ENCODE data around the gene CRBN.

Gene CRBN

DNA sequence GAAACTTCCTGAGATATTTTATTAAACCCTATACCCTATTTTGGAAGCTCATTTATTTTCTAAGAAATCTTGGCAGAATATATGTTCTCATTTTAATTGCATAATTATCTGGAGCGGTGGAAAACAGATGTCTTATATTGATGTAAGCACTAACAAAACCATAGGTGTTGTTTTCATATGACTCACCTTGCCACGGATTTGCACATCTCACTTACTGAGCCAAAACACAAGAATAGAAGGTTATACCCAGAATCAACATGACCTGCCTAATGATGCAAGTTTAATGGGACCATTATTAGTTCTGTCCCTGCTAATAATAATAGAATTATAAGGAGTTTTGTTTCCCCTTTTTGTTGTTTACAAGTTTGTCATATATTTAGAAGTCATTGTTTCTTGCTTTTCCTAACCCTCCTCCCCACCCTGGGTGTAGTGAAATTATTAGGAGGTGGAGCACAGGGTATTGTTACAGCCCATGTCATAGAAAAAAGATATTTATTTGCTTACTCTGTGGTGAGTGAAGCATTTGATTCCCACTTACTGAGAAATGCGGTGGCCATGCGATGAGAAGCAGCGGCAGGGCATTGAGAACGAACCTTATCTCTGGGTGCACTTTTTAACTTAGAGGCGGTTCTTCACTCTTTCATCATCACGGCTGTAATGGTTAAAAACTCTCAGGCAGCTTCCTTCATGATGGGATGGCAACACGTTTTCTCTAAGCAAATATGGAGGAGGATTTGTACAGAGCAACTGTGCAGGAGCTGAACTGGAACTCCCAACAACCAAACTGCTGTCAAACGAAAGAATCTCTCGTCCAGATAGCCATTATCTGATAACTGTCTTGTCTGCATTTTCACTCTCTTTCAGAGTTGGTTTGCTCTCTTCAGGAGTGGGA is 69.8 kb downstream of the CRBN start:
- Mint-ChIP-seq H3K27me3 (no peaks in the 10 kb centered on the region), H3K4me1 (peaks cover 52% of the 10 kb centered on the region), H3K4me3 (peak overlapping the region; percentile 62), H3K9me3 (no peaks in the 10 kb centered on the region), H3K36me3 (no peaks in the 10 kb centered on the region), H3K27ac (peak overlapping the region; percentile 77)
- ATAC-seq = peak; percentile 70

DNA sequence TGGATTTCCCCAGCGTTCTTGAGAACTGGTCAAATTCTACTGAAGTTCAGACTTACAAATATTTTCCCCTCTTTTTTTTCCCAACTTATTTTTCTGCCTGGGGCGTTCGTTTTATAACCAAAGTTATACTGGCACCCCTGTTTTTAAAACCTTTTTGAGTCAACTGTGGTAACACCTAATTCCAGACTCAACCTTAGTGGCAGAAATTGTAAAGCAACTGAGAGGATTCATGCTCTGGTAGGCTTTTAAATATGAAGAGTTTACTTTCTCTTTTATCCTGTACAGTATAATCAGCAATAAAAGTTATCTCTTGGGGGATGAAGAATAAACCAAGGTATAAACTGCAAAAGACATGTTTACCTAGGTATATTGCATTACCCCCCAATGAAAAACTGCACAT is 71.6 kb downstream of the CRBN start:
- peak; percentile 75 for ATAC-seq
- peaks cover 50% of the 10 kb centered on the region for H3K4me1 Mint-ChIP-seq
- no peaks in the 10 kb centered on the region for H3K9me3 Mint-ChIP-seq
- H3K27me3 Mint-ChIP-seq = no peaks in the 10 kb centered on the region
- H3K36me3 Mint-ChIP-seq = no peaks in the 10 kb centered on the region
- peak overlapping the region; percentile 77 for H3K27ac Mint-ChIP-seq
- no peak overlapping the region for H3K4me3 Mint-ChIP-seq

DNA sequence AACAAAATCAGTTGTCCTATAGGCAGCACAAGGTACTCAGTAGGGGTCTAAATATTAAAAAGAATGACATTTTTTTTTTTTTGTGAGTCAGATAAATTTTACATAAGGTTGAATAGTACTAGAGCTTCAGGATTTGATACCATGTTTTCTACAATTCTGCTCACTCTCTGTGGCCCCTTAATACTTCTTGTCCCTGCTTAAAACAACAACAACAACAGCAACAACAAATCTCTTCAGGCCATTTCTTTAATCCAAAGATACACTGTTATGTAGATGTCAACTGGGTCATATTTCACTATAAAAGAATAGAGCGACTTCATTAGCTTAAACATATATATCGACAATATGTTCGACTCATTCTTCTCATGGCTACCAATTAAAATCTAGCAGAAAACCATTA is 72.3 kb downstream of the CRBN start:
- peaks cover 51% of the 10 kb centered on the region for H3K4me1 Mint-ChIP-seq
- H3K27me3 Mint-ChIP-seq = no peaks in the 10 kb centered on the region
- no peaks in the 10 kb centered on the region for H3K9me3 Mint-ChIP-seq
- ATAC-seq = no peak
- H3K27ac Mint-ChIP-seq = peak overlapping the region; percentile 77
- no peaks in the 10 kb centered on the region for H3K36me3 Mint-ChIP-seq
- no peak overlapping the region for H3K4me3 Mint-ChIP-seq

DNA sequence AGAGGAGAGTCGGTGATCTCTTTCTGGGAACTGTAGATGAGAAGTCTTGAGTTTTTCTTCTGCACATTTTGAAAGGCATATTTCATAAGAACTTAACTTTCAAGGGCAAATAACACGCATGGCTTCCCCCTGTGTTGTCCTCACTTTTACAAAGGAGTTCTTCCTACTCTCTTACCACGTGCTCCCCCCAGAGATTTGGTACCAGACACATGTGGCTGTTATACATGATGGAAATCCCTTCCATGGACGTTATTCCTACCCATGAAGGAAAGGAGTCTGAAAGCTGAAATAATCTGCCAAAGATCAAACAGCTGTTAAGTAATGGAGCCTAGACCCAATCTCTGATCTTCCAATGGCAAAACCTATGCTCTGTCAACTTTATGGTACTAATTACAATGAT is 73.7 kb downstream of the CRBN start:
- Mint-ChIP-seq H3K36me3 (no peaks in the 10 kb centered on the region), H3K27me3 (no peaks in the 10 kb centered on the region), H3K9me3 (no peaks in the 10 kb centered on the region), H3K27ac (no peak overlapping the region), H3K4me1 (peaks cover 61% of the 10 kb centered on the region), H3K4me3 (no peak overlapping the region)
- no peak for ATAC-seq

DNA sequence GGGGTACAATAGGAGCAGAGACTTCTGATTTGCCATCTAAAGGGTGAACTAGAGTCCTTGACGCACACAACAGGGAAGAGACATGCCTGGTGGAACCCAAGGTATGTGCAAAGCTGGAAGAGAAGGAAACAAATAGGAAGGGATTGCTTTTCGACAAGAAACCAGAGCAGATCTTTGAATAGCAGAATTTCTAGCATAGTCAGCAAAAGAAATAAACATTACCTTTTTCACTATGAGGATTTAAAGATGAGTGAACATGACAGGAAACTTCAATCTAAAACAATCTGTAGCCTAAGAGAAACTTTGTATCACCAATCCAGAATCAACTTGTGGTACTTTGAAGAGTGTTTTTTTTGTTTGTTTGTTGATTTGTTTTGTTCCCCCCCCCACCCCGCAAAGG is 74.2 kb downstream of the CRBN start:
- H3K27me3 Mint-ChIP-seq = no peaks in the 10 kb centered on the region
- peaks cover 55% of the 10 kb centered on the region for H3K4me1 Mint-ChIP-seq
- no peaks in the 10 kb centered on the region for H3K9me3 Mint-ChIP-seq
- no peak overlapping the region for H3K4me3 Mint-ChIP-seq
- no peaks in the 10 kb centered on the region for H3K36me3 Mint-ChIP-seq
- no peak for ATAC-seq
- no peak overlapping the region for H3K27ac Mint-ChIP-seq

DNA sequence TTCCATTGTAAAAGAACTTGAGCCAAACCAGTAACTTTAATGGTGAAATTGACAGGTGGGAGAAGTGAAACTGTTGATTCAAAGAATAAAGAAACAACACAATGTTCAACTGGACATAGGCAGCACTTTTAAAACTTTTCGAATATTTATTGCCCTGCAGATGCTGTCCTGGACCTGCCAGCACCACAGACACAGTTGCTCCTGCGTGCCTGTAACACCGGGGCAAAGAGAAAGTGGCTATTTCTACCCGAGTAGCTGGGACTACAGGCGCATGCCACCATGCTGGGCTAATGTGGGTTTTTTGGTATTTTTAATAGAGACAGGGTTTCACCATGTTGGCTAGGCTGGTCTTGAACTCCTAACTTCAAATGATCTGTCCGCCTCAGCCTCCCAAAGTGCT is 76.7 kb downstream of the CRBN start:
- no peaks in the 10 kb centered on the region for H3K27me3 Mint-ChIP-seq
- peaks cover 42% of the 10 kb centered on the region for H3K4me1 Mint-ChIP-seq
- no peaks in the 10 kb centered on the region for H3K36me3 Mint-ChIP-seq
- no peaks in the 10 kb centered on the region for H3K9me3 Mint-ChIP-seq
- H3K27ac Mint-ChIP-seq = peak overlapping the region; percentile 14
- ATAC-seq = no peak
- no peak overlapping the region for H3K4me3 Mint-ChIP-seq

DNA sequence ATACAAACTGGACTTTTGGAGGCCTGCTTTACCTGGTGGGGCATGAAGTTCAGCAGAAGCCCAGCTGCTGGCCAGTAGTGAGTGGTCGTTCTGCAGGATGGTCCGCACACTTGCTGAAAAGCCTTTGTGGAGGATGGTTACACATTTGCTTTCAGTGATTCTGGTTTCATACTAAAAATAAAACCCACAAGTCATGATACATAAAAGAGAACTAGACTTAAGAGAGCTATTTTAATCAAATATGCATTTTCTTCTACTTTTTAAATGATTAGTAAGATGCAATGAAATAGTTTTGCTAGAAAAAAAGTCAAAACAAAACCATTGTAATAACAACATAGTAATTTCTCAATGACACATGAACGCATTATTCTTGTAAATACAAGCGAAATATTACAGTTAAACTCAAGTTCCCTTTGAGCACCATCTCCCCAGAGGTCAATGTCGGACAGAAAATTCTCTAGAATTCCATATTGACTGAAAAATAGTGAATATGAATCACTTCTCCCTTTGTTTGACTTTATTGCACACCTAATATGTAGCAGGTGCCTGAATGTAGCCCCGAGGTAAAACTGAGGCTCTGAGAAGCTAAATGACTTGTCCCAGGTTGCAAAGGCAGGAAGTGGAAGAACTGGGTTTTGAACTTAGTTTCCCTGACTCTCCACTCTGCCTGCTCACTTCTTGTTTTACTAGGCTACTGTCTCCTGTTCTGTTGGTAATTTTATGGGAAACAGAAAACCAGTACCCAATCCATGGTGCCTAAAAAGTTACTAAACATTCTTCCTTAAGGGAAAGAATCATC is 77.6 kb downstream of the CRBN start:
- peaks cover 41% of the 10 kb centered on the region for H3K4me1 Mint-ChIP-seq
- no peaks in the 10 kb centered on the region for H3K27me3 Mint-ChIP-seq
- H3K27ac Mint-ChIP-seq = peak overlapping the region; percentile 14
- no peaks in the 10 kb centered on the region for H3K36me3 Mint-ChIP-seq
- no peaks in the 10 kb centered on the region for H3K9me3 Mint-ChIP-seq
- H3K4me3 Mint-ChIP-seq = no peak overlapping the region
- peak; percentile 75 for ATAC-seq
